Heart left ventricle (tissue), 16 donors: ENCODE measurements around the gene PLCB4. TPM values are rescaled to one million over a fixed set of nuclear protein-coding genes. Genes with fewer than 3 reads are reported as not detected.

Experiments used
- ATAC-seq, 4 donors: fragments of 200-7000 bp; cut with Tn5 transposase; one replicate each; pipeline ENCODE4 v1.9.1; 2020 to 2022; ENCODE audit warnings: moderate library complexity in 4 of 4, mild to moderate bottlenecking in 3 of 4, moderate number of reproducible peaks in 1 of 4
- DNase-seq, 5 donors: peaks; one replicate each; pipeline ENCODE4 v3.0.0-alpha.2; 2020
- H3K27ac ChIP-seq, 12 donors: fragments of 200-600 bp; sonication (generic) in 4 of 12; one replicate each; pipeline versions ENCODE4 v1.5.0 to v1.8.0; 2016 to 2022; ENCODE audit warnings: mild to moderate bottlenecking in 2 of 12
- H3K27me3 ChIP-seq, 9 donors: fragments of 200-600 bp; sonication (generic) in 2 of 9; one replicate each; pipeline versions ENCODE4 v1.5.1 to v1.8.0; 2016 to 2022; ENCODE audit warnings: mild to moderate bottlenecking in 3 of 9
- H3K36me3 ChIP-seq, 9 donors: fragments of 200-600 bp; sonication (generic) in 2 of 9; one replicate each; pipeline versions ENCODE4 v1.5.0 to v1.8.0; 2018 to 2022; ENCODE audit warnings: mild to moderate bottlenecking in 2 of 9
- H3K4me1 ChIP-seq, 12 donors: fragments of 200-600 bp; sonication (generic) in 4 of 12; one replicate each; pipeline versions ENCODE4 v1.5.0 to v1.8.0; 2016 to 2022; ENCODE audit warnings: mild to moderate bottlenecking in 3 of 12
- H3K4me3 ChIP-seq, 12 donors: fragments of 200-600 bp; sonication (generic) in 4 of 12; one replicate each; pipeline versions ENCODE4 v1.5.0 to v1.8.0; 2017 to 2022; ENCODE audit warnings: mild to moderate bottlenecking in 9 of 12, moderate library complexity in 4 of 12
- H3K9me3 ChIP-seq, 12 donors: fragments of 200-600 bp; sonication (generic) in 4 of 12; one replicate each; pipeline versions ENCODE4 v1.5.0 to v1.8.0; 2016 to 2022; ENCODE audit warnings: mild to moderate bottlenecking in 1 of 12
- POLR2A ChIP-seq, 2 donors: fragments of 450-650 bp; IDR thresholded peaks; one replicate each; pipeline ENCODE4 v1.6.1; 2017; ENCODE audit warnings: antibody characterized with exemption in 2 of 2, mild to moderate bottlenecking in 2 of 2, moderate library complexity in 2 of 2
- WGBS, 4 donors: extraction: QIAGEN DNeasy Blood & Tissue Kit in 2 of 4; methylation state at CpG; one replicate each; pipeline versions ENCODE4 v1.1.5 to v1.1.7; 2013 to 2018; 5-methylcytosine and 5-hydroxymethylcytosine counted together
- intact Hi-C, 10 donors: fragments of 100-400 bp; cut with DNase I; formaldehyde crosslinking; loops; one replicate each; pipeline versions ENCODE4 v1.11.1 to v1.14.2; 2022
- polyA plus RNA-seq, 2 donors: library from polyadenylated mRNA; stranded (reverse); fragments of 200-250 nt; gene quantifications; one replicate each; pipeline ENCODE4 v1.2.3, GENCODE V29; 2013
- total RNA-seq, 9 donors: library from RNA; depleted of rRNA in 2 of 9; stranded (reverse); fragments of >200 nt in 2 of 9; fragmentation: NEBNext Ultra II Directional in 3 of 9; extraction: Animal tissue kit (Norgen Biotek cat#: 25700) in 3 of 9; gene quantifications; one replicate each; pipeline versions ENCODE4 v1.1.0 to v1.2.4, GENCODE V29; 2016 to 2023
- TF ChIP-seq, protein P1 (sequence below), 12 donors: fragments of 200-600 bp; sonication (generic) in 4 of 12; IDR thresholded peaks; one replicate each; pipeline versions ENCODE4 v1.5.0 to v1.8.0; 2018 to 2022; ENCODE audit warnings: antibody characterized with exemption in 12 of 12, mild to moderate bottlenecking in 5 of 12
- donor health status: ischemic (EF 13 %, LVEDD 7.1; RV severe dilation, severe dysfunction).
- donor health status: healthy with polysubstance abuse.
- donor health status: DM: no; HTN: yes; CAD: no.
- donor health status: DM: no; HTN: no; CAD: no.
- donor health status: ischemic (EF 25% LVEDD 6.9; RV normal size, moderate dysfunction).
- donor health status: ischemic (EF 25% LVEDD 5.7; RV mildly dilated, moderate dysfunction).
- donor health status: healthy.
- donor health status: DM: yes; HTN: yes; CAD: no.
- donor health status: ischemic (EF 35%, LVEDD 5.7; RV mildly dilated, moderate dysfunction).
- donor health status: nonischemic (EF 11% LVEDD 7.7; RV severe dilation, severe dysfunction).
- donor health status: DM: yes; HTN: yes; CAD: no.
- donor health status: PGD.
- donor health status: ischemic (EF 29% LVEDD 5.4; RV normal size, mild dysfunction).
- donor health status: nonischemic (EF 23%, LVEDD 6.1; RV moderate dilation, normal function).

PLCB4 gene
- total and polyA plus RNA-seq, 11 donors = 8.4 to 31.8 (median 18.5) TPM

DNA sequence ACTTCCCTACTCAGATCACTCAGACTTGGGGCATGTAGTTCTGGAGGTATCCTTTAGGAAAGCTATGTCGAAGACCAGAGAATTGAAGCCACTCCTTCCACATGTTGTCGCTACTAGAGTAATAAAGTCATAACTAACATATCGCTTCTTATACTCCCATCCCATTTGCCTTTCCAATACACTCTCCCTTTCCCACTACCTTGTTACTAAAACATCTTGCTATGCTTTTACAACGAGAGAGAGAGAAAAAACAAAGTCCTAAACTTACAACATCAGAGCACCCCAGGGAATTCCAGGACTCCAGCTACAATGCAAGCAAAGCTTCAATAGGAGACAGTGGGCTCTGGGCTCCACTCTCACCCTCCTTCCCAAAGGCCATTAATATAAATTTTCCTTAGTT, 440.4 kb downstream of the PLCB4 start:
- TF ChIP-seq POLR2A (IDR thresholded peaks at IDR 0.05) = no peak
- TF ChIP-seq, protein P1, sequence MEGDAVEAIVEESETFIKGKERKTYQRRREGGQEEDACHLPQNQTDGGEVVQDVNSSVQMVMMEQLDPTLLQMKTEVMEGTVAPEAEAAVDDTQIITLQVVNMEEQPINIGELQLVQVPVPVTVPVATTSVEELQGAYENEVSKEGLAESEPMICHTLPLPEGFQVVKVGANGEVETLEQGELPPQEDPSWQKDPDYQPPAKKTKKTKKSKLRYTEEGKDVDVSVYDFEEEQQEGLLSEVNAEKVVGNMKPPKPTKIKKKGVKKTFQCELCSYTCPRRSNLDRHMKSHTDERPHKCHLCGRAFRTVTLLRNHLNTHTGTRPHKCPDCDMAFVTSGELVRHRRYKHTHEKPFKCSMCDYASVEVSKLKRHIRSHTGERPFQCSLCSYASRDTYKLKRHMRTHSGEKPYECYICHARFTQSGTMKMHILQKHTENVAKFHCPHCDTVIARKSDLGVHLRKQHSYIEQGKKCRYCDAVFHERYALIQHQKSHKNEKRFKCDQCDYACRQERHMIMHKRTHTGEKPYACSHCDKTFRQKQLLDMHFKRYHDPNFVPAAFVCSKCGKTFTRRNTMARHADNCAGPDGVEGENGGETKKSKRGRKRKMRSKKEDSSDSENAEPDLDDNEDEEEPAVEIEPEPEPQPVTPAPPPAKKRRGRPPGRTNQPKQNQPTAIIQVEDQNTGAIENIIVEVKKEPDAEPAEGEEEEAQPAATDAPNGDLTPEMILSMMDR (IDR thresholded peaks at IDR 0.05) = no peak
- no peak for ATAC-seq
- Histone ChIP-seq H3K27ac (no peak overlapping the region), H3K27me3 (peaks cover 15 to 93% (median 72%) of the 10 kb centered on the region in 9 donors), H3K4me1 (peaks cover 0 to 30% (median 11%) of the 10 kb centered on the region in 12 donors), H3K9me3 (no peaks in the 10 kb centered on the region), H3K36me3 (no peaks in the 10 kb centered on the region), H3K4me3 (no peak overlapping the region)
- WGBS, 4 donors = 24 to 48% (median 34%) methylated on average over 4 of the region's 4 CpGs
- intact Hi-C loops = no loop called here
- no peak for DNase-seq

DNA sequence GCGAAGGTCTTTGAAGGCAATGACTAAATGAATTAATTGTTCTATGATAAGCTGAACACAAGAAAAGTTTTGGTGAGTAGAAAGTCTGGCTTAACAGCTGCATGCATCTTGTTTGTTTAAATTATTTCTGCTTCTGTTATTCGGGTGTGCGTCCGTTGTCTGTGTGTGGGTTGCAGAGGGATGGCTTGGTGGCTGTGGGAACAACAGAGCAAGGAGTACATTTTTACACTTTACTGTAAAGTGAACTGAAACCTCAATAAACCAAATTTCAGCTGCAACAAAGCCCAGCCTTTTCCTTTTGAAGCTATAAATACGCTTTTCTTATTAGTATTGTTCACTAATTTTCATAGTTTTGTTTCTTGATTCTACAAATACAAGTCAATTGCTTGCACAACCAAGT, 442.0 kb downstream of the PLCB4 start:
- no peaks in the 10 kb centered on the region for H3K36me3 ChIP-seq
- no peaks in the 10 kb centered on the region for H3K9me3 ChIP-seq
- DNase-seq (no peak), ATAC-seq (no peak)
- WGBS, 4 donors = 70 to 91% (median 76%) methylated on average over 5 of the region's 5 CpGs
- no peak overlapping the region for H3K27ac ChIP-seq
- TF ChIP-seq, protein P1 (IDR thresholded peaks at IDR 0.05) = no peak
- no peak for TF ChIP-seq POLR2A (IDR thresholded peaks at IDR 0.05)
- intact Hi-C loops = no loop called here
- peaks cover 24 to 99% (median 70%) of the 10 kb centered on the region in 9 donors for H3K27me3 ChIP-seq
- no peak overlapping the region for H3K4me3 ChIP-seq
- H3K4me1 ChIP-seq = peaks cover 0 to 46% (median 21%) of the 10 kb centered on the region in 12 donors

DNA sequence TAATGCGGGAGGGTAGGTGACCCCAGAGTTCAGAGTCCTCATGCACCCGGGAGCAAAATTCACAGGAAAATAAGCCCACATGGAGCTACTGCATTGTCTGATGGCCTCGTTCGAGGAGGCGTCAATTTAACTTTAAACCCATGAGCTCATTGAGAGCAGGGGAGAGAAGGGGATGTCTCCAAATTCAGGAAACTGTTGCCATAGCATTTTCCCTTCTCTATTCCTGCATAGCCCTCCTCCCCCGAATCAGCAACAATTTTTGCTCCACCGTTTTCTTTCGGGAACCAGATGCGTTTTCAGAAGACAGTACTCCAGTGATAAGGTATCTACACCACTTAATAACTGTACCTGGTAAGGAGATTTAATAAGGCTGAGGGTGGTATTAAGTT, 445.2 kb downstream of the PLCB4 start:
- TF ChIP-seq, protein P1 (IDR thresholded peaks at IDR 0.05) = no peak
- no peak for TF ChIP-seq POLR2A (IDR thresholded peaks at IDR 0.05)
- ATAC-seq (no peak), DNase-seq (no peak)
- intact Hi-C loops = no loop called here
- no peaks in the 10 kb centered on the region for H3K9me3 ChIP-seq
- 2 to 9% (median 7%) methylated on average over 9 of the region's 9 CpGs for WGBS, 4 donors
- no peaks in the 10 kb centered on the region for H3K36me3 ChIP-seq
- H3K4me1 ChIP-seq = peaks cover 0 to 30% (median 19%) of the 10 kb centered on the region in 12 donors
- peak overlapping the region in 3 of 12 donors; percentile 37 to 42 (median 37) for H3K4me3 ChIP-seq
- peaks cover 4 to 99% (median 57%) of the 10 kb centered on the region in 9 donors for H3K27me3 ChIP-seq
- H3K27ac ChIP-seq = no peak overlapping the region

DNA sequence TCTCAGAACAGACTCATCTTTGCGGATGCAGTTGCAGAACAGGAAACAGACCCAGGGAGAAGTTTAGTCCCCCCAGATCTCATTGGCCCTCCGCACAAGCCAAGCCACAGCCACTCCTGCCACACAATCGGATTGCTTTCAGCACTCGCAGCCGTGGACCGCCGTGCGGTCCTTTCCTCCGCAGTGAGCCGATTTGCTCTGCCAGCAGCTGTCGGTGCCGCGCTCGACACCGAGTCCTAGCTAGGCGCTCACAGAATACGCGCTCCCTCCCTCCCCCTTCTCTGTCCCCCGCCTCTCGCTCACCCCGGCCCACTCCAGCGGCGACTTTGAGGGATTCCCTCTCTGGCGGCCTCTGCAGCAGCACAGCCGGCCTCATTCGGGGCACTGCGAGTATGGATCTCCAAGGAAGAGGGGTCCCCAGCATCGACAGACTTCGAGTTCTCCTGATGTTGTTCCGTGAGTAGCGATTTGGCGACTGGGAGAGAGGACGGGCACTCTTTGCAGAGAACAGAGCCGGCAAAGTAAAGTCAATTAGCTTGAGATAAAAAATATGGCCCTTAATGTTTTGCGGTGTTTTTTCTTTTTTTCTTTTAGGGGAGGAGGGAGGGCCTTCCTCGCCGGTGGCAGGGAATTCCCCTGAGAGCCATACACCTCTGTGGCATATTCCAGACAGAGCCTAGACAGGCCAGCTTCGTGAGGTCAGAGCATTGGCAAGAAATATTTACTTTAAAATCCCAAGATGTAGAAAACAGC, 445.8 kb downstream of the PLCB4 start, which contains the start of gene LAMP5:
Gene LAMP5, plus strand, starts transcription at position 130 of the 753 bp plus-strand sequence. Its CDS starts 263 bp downstream, at position 393.
- DNase-seq = no peak
- H3K27me3 ChIP-seq = peaks cover 4 to 99% (median 51%) of the 10 kb centered on the region in 9 donors
- WGBS, 4 donors = 1% methylated on average over 38 of the region's 38 CpGs

More for the DNA sequence above, 445.8 kb downstream of the PLCB4 start, which contains the start of gene LAMP5:
- H3K4me3 ChIP-seq = peak within 1 kb of the TSS in 9 of 12 donors; percentile 4 to 45 (median 37)
- H3K36me3 ChIP-seq = no peaks in the 10 kb centered on the region
- H3K4me1 ChIP-seq = peaks cover 0 to 30% (median 19%) of the 10 kb centered on the region in 12 donors
- peak in 3 of 4 donors; percentile 72 to 75 (median 73) for ATAC-seq
- TF ChIP-seq, protein P1 (IDR thresholded peaks at IDR 0.05) = no peak
- TF ChIP-seq POLR2A (IDR thresholded peaks at IDR 0.05) = no peak
- intact Hi-C loops = no loop called here
- H3K27ac ChIP-seq = no peak within 1 kb of the TSS
- no peaks in the 10 kb centered on the region for H3K9me3 ChIP-seq
